Activated naive CD4-positive, alpha-beta T cell treated with anti-CD3 and anti-CD28 coated beads for 36 hours (primary cell): ENCODE results near the gene TOMM22. TPM values are rescaled to one million over a fixed set of nuclear protein-coding genes. Genes with fewer than 3 reads are reported as not detected.
A peak's percentile ranks its signal among the peaks of the same experiment; 100 is the strongest.

ENCODE experiments used
- CTCF ChIA-PET: fragments of 350-600 bp; sonication (Branson Sonifier 250); formaldehyde crosslinking; loops from one replicate; lab custom pipeline; 2021; ENCODE audit warnings: antibody characterized with exemption; lab: Charles Lee
- DNase-seq: peaks from one replicate; pipeline ENCODE4 v3.0.0-alpha.2; 2020
- H3K27ac Mint-ChIP-seq: one replicate; pipeline ENCODE4 v1.8.0; 2021; ENCODE audit warnings: mild to moderate bottlenecking, mixed read lengths
- H3K27me3 Mint-ChIP-seq: one replicate; pipeline ENCODE4 v1.8.0; 2021; ENCODE audit warnings: low read depth, mixed read lengths
- H3K36me3 Mint-ChIP-seq: one replicate; pipeline ENCODE4 v1.8.0; 2021; ENCODE audit warnings: low read depth, mixed read lengths
- H3K4me1 Mint-ChIP-seq: one replicate; pipeline ENCODE4 v1.8.0; 2021; ENCODE audit warnings: low read depth, mixed read lengths
- H3K4me3 Mint-ChIP-seq: one replicate; pipeline ENCODE4 v1.8.0; 2021; ENCODE audit warnings: mild to moderate bottlenecking, moderate library complexity, mixed read lengths
- H3K9me3 Mint-ChIP-seq: one replicate; pipeline ENCODE4 v1.8.0; 2021; ENCODE audit warnings: mixed read lengths
- intact Hi-C: fragments of 100-400 bp; cut with micrococcal nuclease; formaldehyde crosslinking; loops from one replicate; pipeline ENCODE4 v1.15.1; 2023
- total RNA-seq, 2 experiments: library from RNA; stranded (reverse); gene quantifications; one replicate each; pipeline ENCODE4 v1.2.3, GENCODE V29; 2021

The TOMM22 gene
- total RNA-seq, 2 experiments from 2014 or later: 151 to 154 TPM

DNA sequence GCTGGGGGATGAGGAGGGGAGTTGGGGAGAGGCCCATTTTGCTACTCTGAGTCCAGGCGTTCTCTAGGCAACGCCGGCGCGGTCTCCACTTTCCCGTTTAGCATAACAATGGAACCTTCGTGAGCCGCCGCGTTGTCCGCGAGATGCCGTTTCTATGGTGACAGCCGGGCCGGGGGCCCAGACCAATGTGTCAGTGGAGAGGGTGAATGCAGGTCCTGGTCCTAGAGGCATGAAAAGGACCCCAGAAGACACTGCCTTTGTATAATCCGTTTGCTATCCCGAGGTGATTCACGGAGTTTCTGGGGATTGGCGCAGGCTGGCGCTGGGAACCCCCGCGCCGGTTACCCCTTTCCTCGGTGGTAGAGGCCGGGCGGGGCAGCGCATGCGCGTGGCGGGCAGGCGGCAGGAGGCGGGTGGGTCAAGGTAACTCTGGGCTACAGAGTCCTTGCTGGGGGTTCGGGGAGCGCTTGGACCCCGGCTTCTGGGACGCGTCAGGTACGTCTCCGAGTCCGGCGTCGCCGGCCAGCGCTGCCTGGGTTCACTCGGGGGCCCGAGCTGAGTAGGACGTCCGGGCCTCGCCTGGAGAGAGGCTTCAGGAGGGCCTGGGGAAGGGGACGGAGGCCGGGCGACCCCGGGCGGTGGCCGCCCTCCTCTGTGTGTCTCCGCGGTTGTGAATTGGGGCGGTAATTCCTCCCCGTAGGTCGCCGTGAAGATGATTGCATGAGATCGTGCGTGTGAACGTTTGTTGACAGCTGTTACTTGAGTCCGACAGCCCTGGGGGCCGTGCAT is 25.3 kb upstream of the TOMM22 start, which contains the start of the genes CBY1 and FAM227A:
Gene CBY1 (plus strand): TSS at position 383 of the 789 bp plus-strand sequence. CDS start 11,417 bp downstream, outside the sequence.
Gene FAM227A (minus strand): TSS at position 137 of the 789 bp plus-strand sequence. CDS start 6,224 bp downstream, outside the sequence.
- peak within 1 kb of the TSS; percentile 87 for H3K4me3 Mint-ChIP-seq
- H3K36me3 Mint-ChIP-seq: no peaks in the 10 kb centered on the region
- H3K9me3 Mint-ChIP-seq: no peaks in the 10 kb centered on the region
- peaks cover 14% of the 10 kb centered on the region for H3K4me1 Mint-ChIP-seq
- intact Hi-C loops: loop anchor here (1.0 to 2.0 kb wide), 4 partner anchors 25 to 258 kb away; partner anchors contain the start of genes DMC1, GTPBP1 and TOMM22
- CTCF ChIA-PET: interaction anchor here (0.8 kb wide), 1 partner anchor 25 kb away, joined by 3 read pairs; the partner anchor contains the start of gene TOMM22
- DNase-seq: peak; percentile 86
- no peaks in the 10 kb centered on the region for H3K27me3 Mint-ChIP-seq
- peak within 1 kb of the TSS; percentile 95 for H3K27ac Mint-ChIP-seq

DNA sequence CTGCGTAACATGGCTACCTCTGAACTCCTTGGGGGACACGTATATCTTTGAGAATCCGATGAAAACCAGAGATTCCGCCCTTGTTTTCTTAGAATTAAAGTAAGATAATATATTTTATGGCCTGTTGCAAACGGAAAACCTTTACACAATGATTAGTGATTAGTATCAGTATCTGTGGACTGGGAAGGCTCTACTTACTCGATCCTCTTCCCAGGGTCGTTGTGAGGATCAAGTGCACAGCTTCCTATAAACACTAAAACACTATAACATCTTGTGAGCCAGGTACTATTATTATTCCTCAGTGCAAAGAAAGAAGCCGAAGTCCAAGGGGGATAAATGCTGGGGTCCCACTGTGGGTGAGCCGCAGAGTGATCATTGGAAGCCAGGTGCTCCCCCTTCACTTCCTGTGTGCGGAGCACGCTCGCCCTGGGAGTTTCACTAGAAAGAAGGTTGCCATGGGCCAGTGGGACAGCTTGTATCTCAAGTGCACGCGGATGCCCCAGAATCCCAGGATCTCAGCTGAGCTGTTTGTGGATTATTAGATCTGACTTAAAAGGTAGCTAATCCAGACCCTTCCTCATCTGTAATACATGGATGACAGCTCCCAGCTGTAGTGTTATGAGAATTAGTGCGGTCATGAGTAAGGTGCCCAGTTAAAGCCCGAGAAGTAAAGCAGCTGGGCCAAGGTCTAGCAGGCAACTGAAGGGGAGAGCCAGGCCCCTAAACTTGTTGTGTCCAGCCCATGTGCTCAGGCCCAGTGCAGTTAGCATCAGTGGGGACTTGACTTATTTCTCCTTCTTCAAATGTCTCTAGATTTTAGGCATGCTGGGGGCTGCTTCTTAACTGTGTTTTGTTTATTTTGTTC is 24.5 kb upstream of the TOMM22 start:
- CTCF ChIA-PET: interaction anchor here (0.8 kb wide), 1 partner anchor 24 kb away, joined by 3 read pairs; the partner anchor contains the start of gene TOMM22
- no peaks in the 10 kb centered on the region for H3K27me3 Mint-ChIP-seq
- intact Hi-C loops: loop anchor here (2.0 kb wide), 1 partner anchor 86 kb away; the partner anchor contains the start of gene DMC1

DNA sequence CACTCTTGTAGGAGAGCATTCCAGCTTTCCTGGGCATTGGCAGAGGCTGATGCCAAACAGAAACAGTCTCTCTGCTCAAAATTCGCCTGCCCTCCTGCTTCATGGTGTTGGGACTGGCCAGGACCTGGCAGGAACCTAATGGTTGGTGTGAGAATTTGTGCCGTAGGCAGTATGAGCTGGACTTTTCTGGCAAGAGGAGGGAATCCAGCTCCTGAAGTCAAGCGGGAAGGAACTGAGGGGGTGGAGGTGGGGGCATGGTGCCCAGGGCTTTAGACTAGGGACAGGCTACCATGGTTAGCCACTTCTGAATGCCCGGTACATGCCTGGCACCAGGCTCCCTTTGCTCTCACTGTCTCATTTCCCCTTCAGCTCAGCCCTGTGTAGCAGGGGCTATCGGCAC is 6.9 kb upstream of the TOMM22 start:
- DNase-seq: no peak
- Mint-ChIP-seq H3K4me3 (no peak overlapping the region), H3K4me1 (no peaks in the 10 kb centered on the region), H3K27me3 (no peaks in the 10 kb centered on the region), H3K27ac (no peak overlapping the region), H3K36me3 (peaks cover 14% of the 10 kb centered on the region), H3K9me3 (no peaks in the 10 kb centered on the region)
- intact Hi-C loops: no loop called here
- CTCF ChIA-PET: no interaction called here

More for the DNA sequence above, 24.5 kb upstream of the TOMM22 start:
- peak; percentile 66 for DNase-seq
- H3K9me3 Mint-ChIP-seq: no peaks in the 10 kb centered on the region
- peak overlapping the region; percentile 87 for H3K4me3 Mint-ChIP-seq
- H3K4me1 Mint-ChIP-seq: peaks cover 14% of the 10 kb centered on the region
- no peaks in the 10 kb centered on the region for H3K36me3 Mint-ChIP-seq
- H3K27ac Mint-ChIP-seq: peak overlapping the region; percentile 95

DNA sequence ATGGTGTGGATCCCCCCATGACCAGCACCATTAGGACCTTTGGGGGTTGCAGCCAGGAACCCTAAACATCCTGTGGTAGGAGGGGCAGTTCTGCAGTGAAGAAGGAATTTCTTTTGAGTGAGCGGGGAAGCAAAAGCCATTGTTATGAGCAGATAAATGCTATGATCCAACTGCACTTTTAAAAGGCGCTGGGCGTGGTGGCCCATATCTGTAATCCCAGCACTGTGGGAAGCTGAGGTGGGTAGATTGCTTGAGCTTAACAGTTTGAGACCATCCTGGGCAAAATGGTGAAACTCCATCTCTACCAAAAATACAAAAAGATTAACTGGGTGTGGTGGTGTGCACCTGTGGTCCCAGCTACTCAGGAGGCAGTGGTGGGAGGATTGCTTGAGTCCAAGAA is 5.9 kb upstream of the TOMM22 start:
- CTCF ChIA-PET: interaction anchor here (0.5 kb wide), 1 partner anchor 236 kb away, joined by 3 read pairs; no protein-coding TSS in a partner anchor
- Mint-ChIP-seq H3K27ac (no peak overlapping the region), H3K27me3 (no peaks in the 10 kb centered on the region), H3K9me3 (no peaks in the 10 kb centered on the region), H3K36me3 (peaks cover 14% of the 10 kb centered on the region), H3K4me3 (no peak overlapping the region), H3K4me1 (no peaks in the 10 kb centered on the region)
- intact Hi-C loops: no loop called here
- DNase-seq: no peak

- CTCF ChIA-PET: interaction anchor here (1.8 kb wide), 1 partner anchor 14 kb away, joined by 7 read pairs; no protein-coding TSS in a partner anchor
- no peak overlapping the region for H3K27ac Mint-ChIP-seq
Observed at GRCh38 chr22:38684895-38685294, 3.1 kb downstream of the TOMM22 start.

GRCh38 chr22:38685761-38686160 is 4.0 kb downstream of the TOMM22 start:
- no peak overlapping the region for H3K4me3 Mint-ChIP-seq
- CTCF ChIA-PET: no interaction called here
- H3K27me3 Mint-ChIP-seq: no peaks in the 10 kb centered on the region
- peaks cover 21% of the 10 kb centered on the region for H3K4me1 Mint-ChIP-seq
- peaks cover 35% of the 10 kb centered on the region for H3K36me3 Mint-ChIP-seq
- intact Hi-C loops: no loop called here
- no peak for DNase-seq
- no peaks in the 10 kb centered on the region for H3K9me3 Mint-ChIP-seq
- no peak overlapping the region for H3K27ac Mint-ChIP-seq

More at GRCh38 chr22:38684895-38685294, 3.1 kb downstream of the TOMM22 start:
- Mint-ChIP-seq H3K27me3 (no peaks in the 10 kb centered on the region), H3K36me3 (peaks cover 35% of the 10 kb centered on the region), H3K4me3 (no peak overlapping the region), H3K9me3 (no peaks in the 10 kb centered on the region), H3K4me1 (peaks cover 21% of the 10 kb centered on the region)
- no peak for DNase-seq
- intact Hi-C loops: no loop called here

- Mint-ChIP-seq H3K27me3 (no peaks in the 10 kb centered on the region), H3K4me3 (no peak overlapping the region), H3K36me3 (peaks cover 24% of the 10 kb centered on the region), H3K9me3 (no peaks in the 10 kb centered on the region), H3K4me1 (peaks cover 12% of the 10 kb centered on the region), H3K27ac (no peak overlapping the region)
- intact Hi-C loops: loop anchor here (10.0 kb wide), 1 partner anchor 815 kb away; the partner anchor contains the start of gene MIEF1
- DNase-seq: no peak
- CTCF ChIA-PET: no interaction called here
Observed at GRCh38 chr22:38689651-38690050, 7.9 kb downstream of the TOMM22 start.

GRCh38 chr22:38694049-38694448 is 12.3 kb downstream of the TOMM22 start:
- peaks cover 31% of the 10 kb centered on the region for H3K36me3 Mint-ChIP-seq

DNA sequence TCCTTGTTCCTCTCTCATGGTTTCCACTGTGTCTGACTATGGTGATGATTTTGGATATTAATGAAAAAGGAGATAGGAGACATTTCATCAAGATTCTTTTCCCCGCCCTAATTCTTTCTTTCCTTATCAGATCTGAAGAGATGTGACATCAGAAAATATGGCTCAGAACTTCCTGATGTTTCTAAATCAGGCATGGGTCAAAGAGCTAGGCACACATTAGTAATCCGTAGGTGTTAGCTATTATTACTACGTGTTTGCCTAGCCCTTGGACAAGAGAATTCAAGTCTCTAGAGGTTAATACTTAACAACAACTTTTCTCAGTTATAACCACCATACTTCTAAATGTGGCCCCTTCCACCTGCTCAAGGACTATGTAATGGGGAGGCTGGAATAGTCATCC is 13.2 kb downstream of the TOMM22 start:
- H3K4me3 Mint-ChIP-seq: no peak overlapping the region

More at GRCh38 chr22:38694049-38694448, 12.3 kb downstream of the TOMM22 start:
- H3K9me3 Mint-ChIP-seq: no peaks in the 10 kb centered on the region
- intact Hi-C loops: loop anchor here (10.0 kb wide), 1 partner anchor 811 kb away; the partner anchor contains the start of gene MIEF1
- no peak overlapping the region for H3K4me3 Mint-ChIP-seq
- no peaks in the 10 kb centered on the region for H3K27me3 Mint-ChIP-seq
- no peak overlapping the region for H3K27ac Mint-ChIP-seq
- no peak for DNase-seq
- H3K4me1 Mint-ChIP-seq: peaks cover 54% of the 10 kb centered on the region
- CTCF ChIA-PET: no interaction called here

GRCh38 chr22:38696606-38697424 is 15.1 kb downstream of the TOMM22 start:
- Mint-ChIP-seq H3K4me3 (peak overlapping the region; percentile 42), H3K36me3 (peaks cover 32% of the 10 kb centered on the region), H3K27ac (peak overlapping the region; percentile 93), H3K27me3 (no peaks in the 10 kb centered on the region), H3K9me3 (no peaks in the 10 kb centered on the region), H3K4me1 (peaks cover 63% of the 10 kb centered on the region)
- intact Hi-C loops: loop anchor here (1.0 to 10.0 kb wide), 2 partner anchors 16 to 808 kb away; partner anchors contain the start of genes MIEF1 and TOMM22
- CTCF ChIA-PET: interaction anchor here (0.7 to 5.6 kb wide), 3 partner anchors 15 to 37 kb away, joined by 3 to 33 read pairs (median 3); partner anchors contain the start of gene TOMM22
- DNase-seq: peak; percentile 77

More for the DNA sequence above, 13.2 kb downstream of the TOMM22 start:
- Mint-ChIP-seq H3K9me3 (no peaks in the 10 kb centered on the region), H3K27ac (peak overlapping the region; percentile 7), H3K36me3 (peaks cover 36% of the 10 kb centered on the region), H3K27me3 (no peaks in the 10 kb centered on the region), H3K4me1 (peaks cover 61% of the 10 kb centered on the region)
- CTCF ChIA-PET: interaction anchor here (0.7 to 5.6 kb wide), 2 partner anchors 13 to 390 kb away, joined by 4 to 33 read pairs; partner anchors contain the start of gene TOMM22
- DNase-seq: no peak
- intact Hi-C loops: loop anchor here (10.0 kb wide), 1 partner anchor 810 kb away; the partner anchor contains the start of gene MIEF1
